GM12878 (cell line): ENCODE measurements around the gene RASAL3. TPM values are rescaled to one million over a fixed set of nuclear protein-coding genes. Genes with fewer than 3 reads are reported as not detected.

Experiments used
- CEBPB ChIP-seq, 2 experiments: fragments of 150-350 bp in 1 of 2; IDR thresholded peaks; 2 replicates each; pipeline ENCODE4 v1.6.1; 2012 to 2014; ENCODE audit warnings: low read depth in 2 of 2, low read length in 2 of 2, borderline replicate concordance in 1 of 2, inconsistent platforms in 1 of 2
- FOXK2 ChIP-seq: fragments of 450-650 bp; IDR thresholded peaks from 2 replicates; pipeline ENCODE4 v1.6.1; 2017; ENCODE audit warnings: mild to moderate bottlenecking, moderate library complexity
- HDGF ChIP-seq: fragments of 450-650 bp; IDR thresholded peaks from 2 replicates; pipeline ENCODE4 v1.6.1; 2016; ENCODE audit warnings: antibody characterized with exemption
- MYC ChIP-seq: IDR thresholded peaks from 2 replicates; pipeline ENCODE4 v1.6.1; 2011; ENCODE audit warnings: mild to moderate bottlenecking, low read length, moderate library complexity, inconsistent platforms; ENCODE audit not compliant: insufficient read depth, insufficient replicate concordance, insufficient read length, severe bottlenecking
- SMARCA5 ChIP-seq: fragments of 450-650 bp; IDR thresholded peaks from 2 replicates; pipeline ENCODE4 v1.6.1; 2017; ENCODE audit warnings: mild to moderate bottlenecking
- SRF ChIP-seq, 2 experiments: IDR thresholded peaks; 2 replicates each; pipeline ENCODE4 v1.6.1; 2011; ENCODE audit warnings: low read depth in 2 of 2, low read length in 2 of 2, mild to moderate bottlenecking in 1 of 2, moderate library complexity in 1 of 2
- TAF1 ChIP-seq: IDR thresholded peaks from 2 replicates; pipeline ENCODE4 v1.6.1; 2011; ENCODE audit warnings: mild to moderate bottlenecking, low read depth, low read length, borderline replicate concordance
- WRNIP1 ChIP-seq: IDR thresholded peaks from 2 replicates; pipeline ENCODE4 v1.6.1; 2011; ENCODE audit warnings: low read depth, low read length, improper control_type of control experiment, borderline replicate concordance
- ZBED1 ChIP-seq: IDR thresholded peaks from 2 replicates; pipeline ENCODE4 v1.6.1; 2016; ENCODE audit warnings: borderline replicate concordance
- ZNF24 ChIP-seq: fragments of 450-650 bp; IDR thresholded peaks from 2 replicates; pipeline ENCODE4 v1.6.1; 2017; ENCODE audit warnings: antibody characterized with exemption, mild to moderate bottlenecking
- polyA plus RNA-seq, 11 experiments: library from polyadenylated mRNA; depleted of rRNA in 4 of 11; unstranded in 6 of 11; stranded (reverse) in 5 of 11; fragments of >200 nt; fragmentation: Nextera tagmentation in 4 of 11; fragmentation: Illumina TruSeq in 1 of 11; extraction: Ambion mirVana in 4 of 11; extraction: Trizol in 1 of 11; gene quantifications; 1 replicate in 1 of 11; 2 replicates in 10 of 11; pipeline versions ENCODE4 v1.2.1 to v1.2.3, GENCODE V29; 2011 to 2016; ENCODE audit warnings: inconsistent platforms in 2 of 11, missing spikeins in 2 of 11, low read depth in 1 of 11
- total RNA-seq, 4 experiments: library from RNA; depleted of rRNA in 3 of 4; stranded (reverse); fragments of >200 nt in 3 of 4; fragmentation: Illumina TruSeq in 1 of 4; extraction: Trizol in 1 of 4; gene quantifications; 2 replicates each; pipeline versions ENCODE4 v1.2.1 to v1.2.3, GENCODE V29; 2013 to 2021
- TF ChIP-seq, protein P1 (sequence below): fragments of 450-650 bp; IDR thresholded peaks from 2 replicates; pipeline ENCODE4 v1.6.1; 2017; ENCODE audit warnings: mild to moderate bottlenecking
- TF ChIP-seq, protein P2 (sequence below): fragments of 450-650 bp; IDR thresholded peaks from 2 replicates; pipeline ENCODE4 v1.6.1; 2017; ENCODE audit warnings: low read depth, mild to moderate bottlenecking, moderate library complexity
- TF ChIP-seq, protein P3 (sequence below): IDR thresholded peaks from 2 replicates; pipeline ENCODE4 v1.6.1; 2012; ENCODE audit warnings: mild to moderate bottlenecking, low read depth, low read length
- TF ChIP-seq, protein P4 (sequence below), 3 experiments: IDR thresholded peaks in 2 of 3; conservative IDR thresholded peaks in 1 of 3; 2 replicates each; pipeline ENCODE4 v1.5.1; 2011; ENCODE audit warnings: low read depth in 3 of 3, low read length in 3 of 3, mild to moderate bottlenecking in 3 of 3, control low read depth in 2 of 3, moderate library complexity in 2 of 3, inconsistent platforms in 1 of 3, mixed read lengths in 1 of 3; ENCODE audit not compliant: control insufficient read depth in 2 of 3, insufficient read depth in 1 of 3; ENCODE audit errors: extremely low read depth in 1 of 3

Gene RASAL3
- total and polyA plus RNA-seq, 10 of the 15 experiments (the other 5 are each of a cell fraction or from before 2014, with no cell fraction given) = 1.7 to 81.3 (median 23.2) TPM

DNA sequence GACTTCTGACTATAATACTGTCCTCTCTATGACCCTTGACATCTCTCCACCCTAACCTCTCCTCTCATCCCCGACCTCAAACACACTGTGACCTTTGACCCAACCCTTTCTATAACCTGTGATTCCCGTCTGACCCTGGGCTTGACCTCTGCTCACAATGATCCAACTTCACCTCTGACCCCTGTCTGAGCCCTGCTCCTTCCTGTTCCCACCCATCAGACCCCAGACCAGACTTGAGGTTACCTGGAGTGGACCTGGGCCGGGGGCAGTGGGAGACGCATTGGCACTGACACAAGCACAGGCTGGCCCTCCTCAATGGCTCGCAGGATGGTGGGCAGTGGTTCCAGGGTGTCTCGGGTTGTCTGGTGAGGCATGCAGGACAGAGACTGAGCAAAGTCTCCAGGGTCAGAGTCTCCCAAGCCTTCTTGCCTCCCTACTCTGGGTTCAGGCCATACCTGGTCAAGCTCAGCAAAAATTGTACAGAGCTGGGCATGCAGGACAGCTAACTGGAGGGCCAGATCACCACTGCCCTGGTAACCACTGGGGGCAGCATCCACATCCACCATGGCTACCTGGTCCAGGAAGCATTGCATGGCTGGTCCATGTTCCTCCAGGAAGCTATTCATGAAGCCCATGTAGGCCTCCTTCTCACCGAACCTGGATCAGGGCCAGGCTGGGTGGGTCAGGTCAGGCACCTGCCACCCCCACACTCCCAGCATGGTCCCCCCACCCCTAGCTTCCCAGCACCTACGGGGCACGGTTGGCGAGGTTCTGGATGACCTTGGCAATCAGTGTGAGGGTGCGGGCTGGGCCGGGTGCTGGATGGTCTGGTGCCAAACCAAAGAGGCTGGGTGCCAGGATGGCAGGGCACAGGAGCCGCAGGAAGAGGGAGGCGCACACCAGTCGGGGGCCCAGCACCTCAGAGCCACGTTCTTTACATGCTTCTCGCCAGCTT lies 10.2 kb downstream of the RASAL3 start (continued):
- TF ChIP-seq, protein P1, sequence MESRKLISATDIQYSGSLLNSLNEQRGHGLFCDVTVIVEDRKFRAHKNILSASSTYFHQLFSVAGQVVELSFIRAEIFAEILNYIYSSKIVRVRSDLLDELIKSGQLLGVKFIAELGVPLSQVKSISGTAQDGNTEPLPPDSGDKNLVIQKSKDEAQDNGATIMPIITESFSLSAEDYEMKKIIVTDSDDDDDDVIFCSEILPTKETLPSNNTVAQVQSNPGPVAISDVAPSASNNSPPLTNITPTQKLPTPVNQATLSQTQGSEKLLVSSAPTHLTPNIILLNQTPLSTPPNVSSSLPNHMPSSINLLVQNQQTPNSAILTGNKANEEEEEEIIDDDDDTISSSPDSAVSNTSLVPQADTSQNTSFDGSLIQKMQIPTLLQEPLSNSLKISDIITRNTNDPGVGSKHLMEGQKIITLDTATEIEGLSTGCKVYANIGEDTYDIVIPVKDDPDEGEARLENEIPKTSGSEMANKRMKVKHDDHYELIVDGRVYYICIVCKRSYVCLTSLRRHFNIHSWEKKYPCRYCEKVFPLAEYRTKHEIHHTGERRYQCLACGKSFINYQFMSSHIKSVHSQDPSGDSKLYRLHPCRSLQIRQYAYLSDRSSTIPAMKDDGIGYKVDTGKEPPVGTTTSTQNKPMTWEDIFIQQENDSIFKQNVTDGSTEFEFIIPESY = no peak
- TF ChIP-seq, protein P2, sequence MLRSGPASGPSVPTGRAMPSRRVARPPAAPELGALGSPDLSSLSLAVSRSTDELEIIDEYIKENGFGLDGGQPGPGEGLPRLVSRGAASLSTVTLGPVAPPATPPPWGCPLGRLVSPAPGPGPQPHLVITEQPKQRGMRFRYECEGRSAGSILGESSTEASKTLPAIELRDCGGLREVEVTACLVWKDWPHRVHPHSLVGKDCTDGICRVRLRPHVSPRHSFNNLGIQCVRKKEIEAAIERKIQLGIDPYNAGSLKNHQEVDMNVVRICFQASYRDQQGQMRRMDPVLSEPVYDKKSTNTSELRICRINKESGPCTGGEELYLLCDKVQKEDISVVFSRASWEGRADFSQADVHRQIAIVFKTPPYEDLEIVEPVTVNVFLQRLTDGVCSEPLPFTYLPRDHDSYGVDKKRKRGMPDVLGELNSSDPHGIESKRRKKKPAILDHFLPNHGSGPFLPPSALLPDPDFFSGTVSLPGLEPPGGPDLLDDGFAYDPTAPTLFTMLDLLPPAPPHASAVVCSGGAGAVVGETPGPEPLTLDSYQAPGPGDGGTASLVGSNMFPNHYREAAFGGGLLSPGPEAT = no peak
- TF ChIP-seq WRNIP1 (no peak), ZNF24 (no peak), SMARCA5 (no peak), TAF1 (no peak), MYC (no peak), ZBED1 (no peak), HDGF (no peak), SRF (IDR thresholded peaks at IDR 0.05; ENCODE audit: low read depth in 2 of 2, low read length in 2 of 2) (no peak), CEBPB (IDR thresholded peaks at IDR 0.05; ENCODE audit: borderline replicate concordance in 1 of 2, low read depth in 2 of 2, low read length in 2 of 2) (no peak), FOXK2 (no peak)
- TF ChIP-seq, protein P3, sequence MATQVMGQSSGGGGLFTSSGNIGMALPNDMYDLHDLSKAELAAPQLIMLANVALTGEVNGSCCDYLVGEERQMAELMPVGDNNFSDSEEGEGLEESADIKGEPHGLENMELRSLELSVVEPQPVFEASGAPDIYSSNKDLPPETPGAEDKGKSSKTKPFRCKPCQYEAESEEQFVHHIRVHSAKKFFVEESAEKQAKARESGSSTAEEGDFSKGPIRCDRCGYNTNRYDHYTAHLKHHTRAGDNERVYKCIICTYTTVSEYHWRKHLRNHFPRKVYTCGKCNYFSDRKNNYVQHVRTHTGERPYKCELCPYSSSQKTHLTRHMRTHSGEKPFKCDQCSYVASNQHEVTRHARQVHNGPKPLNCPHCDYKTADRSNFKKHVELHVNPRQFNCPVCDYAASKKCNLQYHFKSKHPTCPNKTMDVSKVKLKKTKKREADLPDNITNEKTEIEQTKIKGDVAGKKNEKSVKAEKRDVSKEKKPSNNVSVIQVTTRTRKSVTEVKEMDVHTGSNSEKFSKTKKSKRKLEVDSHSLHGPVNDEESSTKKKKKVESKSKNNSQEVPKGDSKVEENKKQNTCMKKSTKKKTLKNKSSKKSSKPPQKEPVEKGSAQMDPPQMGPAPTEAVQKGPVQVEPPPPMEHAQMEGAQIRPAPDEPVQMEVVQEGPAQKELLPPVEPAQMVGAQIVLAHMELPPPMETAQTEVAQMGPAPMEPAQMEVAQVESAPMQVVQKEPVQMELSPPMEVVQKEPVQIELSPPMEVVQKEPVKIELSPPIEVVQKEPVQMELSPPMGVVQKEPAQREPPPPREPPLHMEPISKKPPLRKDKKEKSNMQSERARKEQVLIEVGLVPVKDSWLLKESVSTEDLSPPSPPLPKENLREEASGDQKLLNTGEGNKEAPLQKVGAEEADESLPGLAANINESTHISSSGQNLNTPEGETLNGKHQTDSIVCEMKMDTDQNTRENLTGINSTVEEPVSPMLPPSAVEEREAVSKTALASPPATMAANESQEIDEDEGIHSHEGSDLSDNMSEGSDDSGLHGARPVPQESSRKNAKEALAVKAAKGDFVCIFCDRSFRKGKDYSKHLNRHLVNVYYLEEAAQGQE = no peak
- TF ChIP-seq, protein P4, sequence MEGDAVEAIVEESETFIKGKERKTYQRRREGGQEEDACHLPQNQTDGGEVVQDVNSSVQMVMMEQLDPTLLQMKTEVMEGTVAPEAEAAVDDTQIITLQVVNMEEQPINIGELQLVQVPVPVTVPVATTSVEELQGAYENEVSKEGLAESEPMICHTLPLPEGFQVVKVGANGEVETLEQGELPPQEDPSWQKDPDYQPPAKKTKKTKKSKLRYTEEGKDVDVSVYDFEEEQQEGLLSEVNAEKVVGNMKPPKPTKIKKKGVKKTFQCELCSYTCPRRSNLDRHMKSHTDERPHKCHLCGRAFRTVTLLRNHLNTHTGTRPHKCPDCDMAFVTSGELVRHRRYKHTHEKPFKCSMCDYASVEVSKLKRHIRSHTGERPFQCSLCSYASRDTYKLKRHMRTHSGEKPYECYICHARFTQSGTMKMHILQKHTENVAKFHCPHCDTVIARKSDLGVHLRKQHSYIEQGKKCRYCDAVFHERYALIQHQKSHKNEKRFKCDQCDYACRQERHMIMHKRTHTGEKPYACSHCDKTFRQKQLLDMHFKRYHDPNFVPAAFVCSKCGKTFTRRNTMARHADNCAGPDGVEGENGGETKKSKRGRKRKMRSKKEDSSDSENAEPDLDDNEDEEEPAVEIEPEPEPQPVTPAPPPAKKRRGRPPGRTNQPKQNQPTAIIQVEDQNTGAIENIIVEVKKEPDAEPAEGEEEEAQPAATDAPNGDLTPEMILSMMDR (IDR thresholded peaks at IDR 0.05 in 2 of 3, conservative IDR thresholded peaks at IDR 0.05 in 1 of 3; ENCODE audit: control insufficient read depth in 2 of 3, extremely low read depth in 1 of 3, insufficient read depth in 1 of 3, low read depth in 3 of 3, low read length in 3 of 3) = 0 out of 6 replicates have a peak, but pooled peaks of 1 of the 3 experiments have one; percentile 8
- TF ChIP-seq, all 136 proteins: peak for 4
